Measurements from ENCODE around the gene MAP3K6.

Gene MAP3K6

GRCh38 chr1:27361553-27361952, 5.2 kb downstream of the MAP3K6 start:
- TF ChIP-seq CTCF (IDR thresholded peaks at IDR 0.05; ENCODE audit: borderline replicate concordance, insufficient read depth, low read depth, low read length): no peak
- no peak overlapping the region for H3K4me3 ChIP-seq (ENCODE audit: low read depth, low read length)

GRCh38 chr1:27361044-27361402, 5.7 kb downstream of the MAP3K6 start:
- TF ChIP-seq CTCF (IDR thresholded peaks at IDR 0.05; ENCODE audit: borderline replicate concordance, insufficient read depth, low read depth, low read length): no peak

GRCh38 chr1:27360159-27361043, 6.4 kb downstream of the MAP3K6 start:
- H3K4me3 ChIP-seq (ENCODE audit: low read depth, low read length): peak overlapping the region; percentile 52
- TF ChIP-seq CTCF (IDR thresholded peaks at IDR 0.05; ENCODE audit: borderline replicate concordance, insufficient read depth, low read depth, low read length): no peak

More at GRCh38 chr1:27361044-27361402, 5.7 kb downstream of the MAP3K6 start:
- H3K4me3 ChIP-seq (ENCODE audit: low read depth, low read length): no peak overlapping the region

- no peak overlapping the region for H3K4me3 ChIP-seq (ENCODE audit: low read depth, low read length)
- no peak for TF ChIP-seq CTCF (IDR thresholded peaks at IDR 0.05; ENCODE audit: borderline replicate concordance, insufficient read depth, low read depth, low read length)
These were observed 7.0 kb downstream of the MAP3K6 start for GRCh38 chr1:27359822-27360158.

GRCh38 chr1:27358928-27359313, 7.8 kb downstream of the MAP3K6 start:
- no peak for TF ChIP-seq CTCF (IDR thresholded peaks at IDR 0.05; ENCODE audit: borderline replicate concordance, insufficient read depth, low read depth, low read length)
- H3K4me3 ChIP-seq (ENCODE audit: low read depth, low read length): no peak overlapping the region

- TF ChIP-seq CTCF (IDR thresholded peaks at IDR 0.05; ENCODE audit: borderline replicate concordance, insufficient read depth, low read depth, low read length): no peak
- no peak overlapping the region for H3K4me3 ChIP-seq (ENCODE audit: low read depth, low read length)
These were observed 8.5 kb downstream of the MAP3K6 start for GRCh38 chr1:27358038-27358927.
